Central memory CD4-positive, alpha-beta T cell (primary cell): ENCODE measurements around the gene GIPC2.

ENCODE experiments used
- DNase-seq: peaks from one replicate; pipeline ENCODE4 v3.0.0; 2022

The GIPC2 gene

DNA sequence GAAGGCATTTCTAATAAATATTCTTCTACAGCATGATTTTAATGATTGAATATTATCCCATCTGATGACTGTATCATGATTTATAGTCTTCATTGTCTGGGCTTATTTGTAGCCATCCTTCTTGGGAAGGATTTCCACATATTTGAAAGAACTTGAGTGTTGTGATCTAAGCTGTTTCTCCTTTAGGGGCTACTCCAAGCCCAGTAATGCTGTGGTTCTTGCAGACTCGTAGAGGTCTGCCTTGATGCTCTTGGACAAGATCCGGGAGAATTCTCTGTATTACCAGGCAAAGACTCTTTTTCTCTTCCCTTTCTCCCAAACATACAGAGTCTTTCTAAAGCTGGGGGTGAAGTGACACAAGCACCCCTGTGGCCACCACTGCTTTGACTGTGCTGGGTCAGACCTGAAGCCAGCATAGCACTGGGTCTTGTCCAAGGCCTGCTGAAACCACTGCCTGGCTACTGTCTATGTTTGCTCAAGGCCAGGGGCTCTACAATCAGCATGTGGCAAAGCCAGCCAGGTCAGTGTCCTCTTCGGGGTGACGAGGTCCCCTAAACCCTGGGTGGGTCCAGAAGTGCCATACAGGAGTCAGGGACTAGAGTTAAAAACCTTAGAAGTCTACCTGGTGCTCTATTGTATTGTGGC, 107.4 kb downstream of the GIPC2 start:
- no peak for DNase-seq

GRCh38 chr1:78155121-78155520, 109.4 kb downstream of the GIPC2 start:
- no peak for DNase-seq

- no peak for DNase-seq
Measured at GRCh38 chr1:78156805-78157521, 111.2 kb downstream of the GIPC2 start.

- no peak for DNase-seq
Measured at GRCh38 chr1:78165816-78166215, 120.0 kb downstream of the GIPC2 start.

GRCh38 chr1:78168306-78168705, 122.5 kb downstream of the GIPC2 start:
- DNase-seq = no peak

DNA sequence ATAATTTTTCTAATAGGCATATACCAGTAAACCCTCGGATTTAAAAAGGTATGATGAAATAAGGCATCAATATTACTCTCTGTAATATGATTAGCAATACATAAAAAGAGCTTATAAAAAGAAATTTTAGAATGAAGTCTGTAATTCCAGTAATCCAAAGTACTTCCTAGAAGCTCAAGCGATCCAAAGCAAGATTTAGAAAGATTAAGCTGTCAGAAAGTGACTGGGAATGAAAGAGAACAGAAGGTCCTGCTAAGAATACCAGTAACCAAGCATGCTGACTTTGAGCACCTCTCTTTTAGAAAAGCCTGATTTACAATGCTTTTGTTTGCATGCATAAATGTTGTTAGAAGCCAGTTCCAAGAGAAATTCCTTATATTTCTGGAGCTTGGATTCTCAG, 125.1 kb downstream of the GIPC2 start:
- DNase-seq = no peak

GRCh38 chr1:78171736-78172590, 126.2 kb downstream of the GIPC2 start:
- DNase-seq = no peak

- no peak for DNase-seq
Measured at GRCh38 chr1:78176448-78176847, 130.7 kb downstream of the GIPC2 start.

GRCh38 chr1:78177708-78178270, 132.0 kb downstream of the GIPC2 start:
- DNase-seq = no peak

GRCh38 chr1:78178816-78179215, 133.1 kb downstream of the GIPC2 start:
- no peak for DNase-seq

- DNase-seq = no peak
Measured at GRCh38 chr1:78184460-78185072, 138.8 kb downstream of the GIPC2 start.
